B cell (primary cell): Measurements from ENCODE around the gene ATG7.

Experiments used
- CTCF ChIP-seq: fragments of 200-600 bp; IDR thresholded peaks from one replicate; pipeline ENCODE4 v1.8.0; 2022; ENCODE audit warnings: antibody characterized with exemption, mild to moderate bottlenecking
- EZH2 ChIP-seq: IDR thresholded peaks from 2 replicates; pipeline ENCODE4 v1.6.1; 2012; ENCODE audit warnings: borderline replicate concordance, low read depth, mild to moderate bottlenecking, moderate library complexity, low read length; ENCODE audit not compliant: insufficient read depth, poor library complexity, severe bottlenecking

- no peak for TF ChIP-seq CTCF
- TF ChIP-seq EZH2, result no peak
These were observed 166.4 kb downstream of the ATG7 start for GRCh38 chr3:11438646-11439045.
